Cerebellar nuclear complex (tissue), 1 donor: ENCODE results near the gene TRAF3.
"Not testable (repeated sequence)": the region's sequence is repeated elsewhere in the genome, so short reads cannot be mapped to it uniquely, and the experiment has no call there.

Source experiments
- DNase-seq, 2 experiments: peaks; one replicate each; lab custom pipeline; 2025; lab: John Stamatoyannopoulos, UW

TRAF3 gene

GRCh38 chr14:102752239-102752847 is 24.9 kb upstream of the TRAF3 start:
- no peak for DNase-seq

GRCh38 chr14:102754370-102755262 is 22.6 kb upstream of the TRAF3 start:
- DNase-seq, result no peak

GRCh38 chr14:102757646-102758045 is 19.6 kb upstream of the TRAF3 start:
- no peak for DNase-seq

GRCh38 chr14:102758087-102758486 is 19.2 kb upstream of the TRAF3 start:
- no peak for DNase-seq

GRCh38 chr14:102759456-102760187 is 17.6 kb upstream of the TRAF3 start:
- DNase-seq, result no peak

- no peak for DNase-seq
Observed at GRCh38 chr14:102760496-102761193, 16.6 kb upstream of the TRAF3 start.

GRCh38 chr14:102761206-102761605 is 16.0 kb upstream of the TRAF3 start:
- no peak for DNase-seq

- no peak for DNase-seq
Observed at GRCh38 chr14:102764220-102764671, 13.0 kb upstream of the TRAF3 start.

- DNase-seq, result not testable (repeated sequence)
Observed at GRCh38 chr14:102765770-102766169, 11.5 kb upstream of the TRAF3 start.

- DNase-seq, result no peak
Observed at GRCh38 chr14:102768223-102769048, 8.8 kb upstream of the TRAF3 start.

GRCh38 chr14:102769049-102769327 is 8.3 kb upstream of the TRAF3 start:
- no peak for DNase-seq

GRCh38 chr14:102770147-102771123 is 6.8 kb upstream of the TRAF3 start:
- no peak for DNase-seq

GRCh38 chr14:102771144-102771543 is 6.1 kb upstream of the TRAF3 start:
- no peak for DNase-seq

GRCh38 chr14:102772781-102773570 is 4.3 kb upstream of the TRAF3 start:
- DNase-seq, result no peak

GRCh38 chr14:102774391-102775153 is 2.7 kb upstream of the TRAF3 start:
- DNase-seq, result no peak

GRCh38 chr14:102775855-102776760 is 1.1 kb upstream of the TRAF3 start:
- DNase-seq, result no peak

- DNase-seq, result no peak
Observed at GRCh38 chr14:102777711-102778337, 575 bp downstream of the TRAF3 start.
